HG02798 (cell line): ENCODE data around the gene RAB11FIP4.

ENCODE experiments used
- ATAC-seq: cut with Tn5 transposase; IDR thresholded peaks from one replicate; pipeline ENCODE4 v1.9.1; 2021; ENCODE audit warnings: mild to moderate bottlenecking; ENCODE audit not compliant: unreplicated experiment, poor library complexity

Gene RAB11FIP4

DNA sequence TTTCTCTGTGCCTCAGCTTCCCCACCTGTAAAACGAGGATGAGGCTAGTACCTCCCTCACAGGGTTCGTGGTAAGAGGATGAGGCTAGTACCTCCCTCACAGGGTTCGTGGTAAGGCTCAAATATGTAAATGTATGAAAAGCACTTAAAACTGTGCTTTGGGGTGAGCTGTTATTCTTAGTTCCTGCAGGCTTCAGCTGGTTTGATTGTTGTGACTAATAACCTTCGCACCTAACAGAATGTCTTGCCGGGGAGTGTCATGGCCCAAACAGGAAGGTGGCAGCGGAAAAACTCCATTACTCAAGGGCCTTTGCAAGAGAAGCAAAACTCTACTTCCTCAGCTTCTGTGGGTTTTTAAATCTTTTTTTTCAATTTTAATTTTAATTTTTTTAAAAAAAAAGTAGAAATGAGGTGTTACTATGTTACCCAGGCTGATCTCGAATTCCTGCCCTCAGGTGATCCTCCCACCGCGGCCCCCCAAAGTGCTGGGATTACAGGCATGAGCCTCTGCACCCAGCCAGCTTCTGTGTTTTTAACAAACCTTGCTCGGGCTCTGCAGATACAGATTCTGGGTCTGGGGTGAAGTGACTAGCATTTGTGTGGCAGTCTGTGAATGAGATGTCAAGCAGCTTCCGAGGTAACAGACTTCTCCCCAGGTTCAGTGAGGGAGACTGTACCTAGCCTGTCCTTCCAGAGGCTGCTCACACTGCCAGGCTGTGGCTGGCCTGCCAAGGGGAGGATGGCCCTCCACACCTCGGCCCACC lies 103.0 kb downstream of the RAB11FIP4 start:
- ATAC-seq, result peak; percentile 49

- no peak for ATAC-seq
Measured at GRCh38 chr17:31495022-31495885, 103.8 kb downstream of the RAB11FIP4 start.

- no peak for ATAC-seq
Measured at GRCh38 chr17:31496097-31496496, 104.6 kb downstream of the RAB11FIP4 start.

DNA sequence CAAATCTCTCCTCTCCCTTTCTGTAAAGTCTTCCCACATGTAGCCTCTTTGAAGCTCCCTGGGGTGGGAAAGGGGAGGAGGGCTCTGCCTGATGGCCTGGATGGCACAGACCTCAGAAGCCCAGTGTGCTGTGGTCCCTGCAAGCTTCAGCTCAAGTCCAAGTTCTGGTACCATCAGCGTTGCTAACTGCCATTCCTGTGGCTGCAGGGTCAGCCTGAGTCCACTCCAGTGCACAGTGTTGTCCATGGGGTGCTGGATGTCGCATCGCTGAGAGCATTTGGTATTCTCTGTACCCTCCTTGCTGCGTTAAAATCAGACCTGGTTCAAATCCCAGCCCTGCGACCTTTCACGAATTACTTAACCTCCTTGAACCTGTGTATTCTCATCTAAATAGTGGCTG lies 105.1 kb downstream of the RAB11FIP4 start:
- ATAC-seq, result no peak

GRCh38 chr17:31497431-31497830 lies 106.0 kb downstream of the RAB11FIP4 start:
- ATAC-seq, result no peak

DNA sequence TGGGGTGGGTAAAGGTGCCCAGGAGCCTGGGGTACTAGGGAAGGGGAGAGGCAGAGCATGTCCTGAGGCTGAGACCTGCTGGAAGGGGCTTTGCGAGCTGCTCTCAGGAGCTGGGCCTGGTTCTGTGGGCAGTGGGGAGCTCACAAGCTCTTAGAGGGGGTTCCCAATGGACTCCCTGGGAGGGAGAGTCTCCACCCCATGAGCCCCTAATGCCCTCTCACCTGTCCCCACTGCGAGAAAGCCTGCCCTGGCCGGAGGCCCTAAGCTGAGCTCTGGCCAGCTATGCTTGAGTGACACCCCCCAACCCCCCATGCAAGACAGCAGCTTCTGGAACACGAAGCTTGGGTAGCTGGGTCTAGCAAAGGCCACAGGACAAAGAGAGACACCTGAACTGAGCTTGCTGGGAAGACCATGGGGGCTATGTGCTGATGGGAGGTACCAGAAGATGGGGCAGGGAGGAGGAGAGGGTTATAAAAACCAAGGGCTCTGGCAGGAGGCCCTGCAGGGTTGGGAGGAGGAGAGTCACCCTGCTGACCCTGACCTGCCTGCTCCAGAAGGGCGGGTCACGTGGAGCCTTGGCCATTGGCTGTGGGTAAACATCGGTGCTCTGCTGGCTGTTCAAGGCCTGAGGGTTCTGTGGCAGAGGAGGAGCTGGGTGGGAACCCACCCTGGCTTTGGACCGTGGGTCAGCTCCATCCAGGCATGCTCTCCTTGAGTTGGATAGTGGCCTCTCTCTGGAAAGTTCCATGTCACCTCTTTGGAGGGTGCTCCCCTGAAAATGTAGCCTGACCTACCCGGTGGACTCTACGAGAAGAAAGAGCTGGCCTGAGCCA lies 106.7 kb downstream of the RAB11FIP4 start:
- no peak for ATAC-seq

GRCh38 chr17:31499771-31500554 lies 108.5 kb downstream of the RAB11FIP4 start:
- no peak for ATAC-seq

DNA sequence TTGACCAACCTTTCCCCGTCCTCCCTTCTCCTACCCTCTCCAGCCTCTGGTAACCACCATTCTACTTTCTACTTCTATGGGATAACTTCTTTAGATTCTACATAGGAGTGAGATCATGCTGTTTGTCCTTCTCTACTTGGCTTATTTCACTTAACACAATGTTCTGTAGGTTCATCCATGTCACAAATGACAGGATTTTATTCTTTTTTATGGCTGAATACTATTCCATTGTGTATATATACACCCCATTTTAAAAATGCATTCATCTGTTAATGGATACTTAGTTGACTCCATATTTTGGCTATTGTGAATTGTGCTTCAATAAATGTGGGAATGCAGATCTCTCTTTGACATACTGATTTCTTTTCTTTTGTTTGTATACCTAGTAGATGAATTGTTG lies 115.0 kb downstream of the RAB11FIP4 start:
- no peak for ATAC-seq

DNA sequence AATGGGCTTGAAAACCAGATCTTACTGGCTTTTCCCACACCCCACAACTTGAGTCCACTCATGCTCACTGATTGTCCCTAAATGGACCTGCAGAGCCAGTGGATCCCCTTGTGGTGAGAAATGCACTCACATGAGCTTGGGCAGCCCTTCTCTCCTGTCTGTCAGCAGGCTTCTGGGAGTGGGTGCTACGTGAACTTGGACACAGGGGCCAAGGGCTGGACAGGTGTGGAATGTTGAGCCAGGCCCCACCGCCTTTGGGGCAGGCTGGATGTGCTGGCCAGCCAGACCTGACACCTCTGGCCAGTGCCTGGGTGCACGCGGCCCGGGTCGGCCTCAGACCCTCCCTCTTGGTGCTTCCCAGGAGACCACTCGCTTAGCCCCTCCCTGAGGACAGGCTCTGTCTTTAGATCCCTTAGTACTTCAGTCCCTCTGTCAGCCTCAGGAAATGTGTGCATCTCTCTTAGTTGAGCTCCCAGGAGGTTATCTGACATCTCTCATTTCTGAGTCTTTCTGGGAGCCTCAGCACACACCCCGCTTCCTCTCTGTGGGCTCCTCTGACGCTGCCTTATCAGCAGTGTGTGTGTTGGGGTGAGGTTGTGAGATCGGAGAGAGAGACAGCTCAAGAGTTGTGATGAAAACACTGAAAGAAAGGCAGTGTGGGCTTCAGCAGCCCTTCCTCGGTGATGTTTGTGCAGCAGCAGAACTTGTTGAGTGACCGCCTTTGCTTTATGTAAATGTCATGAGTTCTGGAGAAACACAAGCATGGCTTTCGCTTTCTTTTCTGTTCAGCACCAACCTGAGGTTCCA lies 117.0 kb downstream of the RAB11FIP4 start:
- ATAC-seq, result peak; percentile 73

DNA sequence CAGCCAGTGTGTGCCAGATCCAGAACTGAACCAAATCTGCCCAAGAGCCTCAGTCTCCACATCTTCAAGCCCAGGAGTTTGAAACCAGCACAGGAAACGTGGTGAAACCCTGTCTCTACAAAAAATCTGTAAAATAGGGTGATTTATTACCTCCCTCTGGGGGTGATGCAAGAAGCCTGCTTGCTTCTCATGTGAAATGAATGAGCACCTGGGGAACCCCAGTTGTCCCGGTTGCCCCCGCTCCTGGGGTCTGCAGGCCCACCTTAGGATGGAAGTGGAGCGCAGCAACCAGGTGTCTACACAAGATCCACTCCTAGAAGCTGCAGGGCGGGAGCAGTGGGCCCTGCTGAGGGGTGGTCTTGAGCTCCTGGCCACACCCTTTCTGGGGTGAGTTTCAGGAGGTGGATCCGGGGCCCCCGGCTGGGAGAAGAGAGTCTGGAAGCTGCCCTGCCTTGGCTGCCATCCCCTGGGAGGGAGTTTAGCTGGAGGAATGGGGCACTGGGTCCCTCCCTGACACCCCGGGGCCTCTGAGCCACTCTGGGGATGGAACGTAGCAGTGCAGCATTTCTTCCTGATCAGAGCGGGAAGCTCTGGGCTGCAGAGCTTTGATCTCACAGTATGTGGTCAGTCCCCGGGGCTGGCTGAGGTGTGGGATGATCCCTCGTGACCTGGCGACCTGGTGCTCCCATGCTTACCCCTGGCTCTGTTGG lies 117.8 kb downstream of the RAB11FIP4 start:
- ATAC-seq, result no peak

GRCh38 chr17:31509805-31510177 lies 118.3 kb downstream of the RAB11FIP4 start:
- ATAC-seq, result no peak

- no peak for ATAC-seq
Measured at GRCh38 chr17:31510308-31511194, 119.1 kb downstream of the RAB11FIP4 start.

DNA sequence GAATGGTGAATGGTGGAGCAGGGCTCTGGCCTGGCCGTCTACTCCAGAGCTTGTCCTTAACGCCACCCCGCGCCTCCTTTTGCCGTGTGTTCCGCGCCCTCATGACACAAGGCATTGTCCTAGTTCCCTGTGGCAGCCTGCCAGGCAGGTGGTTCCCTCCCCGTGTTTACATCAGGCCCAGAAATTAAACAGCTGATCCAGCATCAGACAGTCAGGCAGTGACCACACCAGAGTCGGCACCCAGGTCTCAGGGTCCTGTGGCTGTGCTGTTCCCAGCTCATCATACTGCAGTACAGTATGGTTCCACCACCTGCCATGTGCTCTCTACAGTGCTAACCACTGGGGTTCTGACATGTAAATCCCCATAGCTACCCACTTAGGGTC lies 119.7 kb downstream of the RAB11FIP4 start:
- ATAC-seq, result no peak

DNA sequence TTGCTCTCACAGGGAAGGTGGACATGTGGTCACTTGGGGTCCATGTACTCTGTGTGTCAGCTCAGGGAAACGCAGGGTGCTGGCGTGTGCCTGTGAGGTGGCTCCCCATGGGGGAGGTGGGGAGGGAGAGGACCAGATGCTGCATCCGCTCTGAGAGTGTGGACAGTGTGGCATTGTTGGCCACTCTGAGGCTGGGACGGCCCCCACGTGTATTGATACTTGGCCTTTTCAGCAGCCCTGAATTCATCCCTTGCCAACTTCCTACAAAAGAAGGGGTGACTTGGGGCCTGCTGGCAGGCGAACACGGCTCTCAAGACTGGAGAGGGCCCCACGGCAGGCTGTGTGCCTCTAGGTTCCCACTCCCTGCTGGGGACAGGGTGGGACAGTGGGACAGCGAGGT lies 120.1 kb downstream of the RAB11FIP4 start:
- ATAC-seq, result no peak

DNA sequence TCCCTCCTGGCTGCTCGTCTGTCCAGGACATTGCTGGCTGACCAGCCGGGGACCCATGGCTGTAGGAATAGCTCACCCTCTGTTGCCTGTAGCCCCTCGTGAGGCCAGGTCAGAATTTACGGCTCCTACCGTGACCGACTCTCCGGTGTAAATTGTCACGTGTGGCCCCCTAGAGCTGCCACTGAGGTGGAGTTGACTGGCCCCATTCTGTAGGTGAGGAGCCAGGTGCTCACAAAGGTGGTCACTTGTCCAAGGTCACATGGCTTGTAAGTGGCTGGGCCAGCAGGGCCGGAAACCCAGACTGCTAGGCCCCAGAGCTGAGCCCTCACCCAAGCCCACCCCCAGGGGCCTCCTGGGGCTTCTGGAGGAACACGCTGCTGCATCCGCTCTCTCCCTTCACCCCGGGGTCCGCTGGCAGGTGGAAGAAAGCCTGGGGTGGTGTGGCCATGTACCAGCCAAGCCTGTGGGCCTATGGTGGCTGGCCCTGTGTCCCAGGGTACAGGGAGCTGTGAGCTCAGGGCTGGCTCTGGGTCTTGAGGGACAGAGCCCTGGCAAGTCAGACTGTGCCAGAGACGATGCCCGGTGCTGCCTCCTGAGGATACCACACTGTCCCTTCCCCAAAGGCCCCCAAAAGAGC lies 120.7 kb downstream of the RAB11FIP4 start:
- no peak for ATAC-seq

DNA sequence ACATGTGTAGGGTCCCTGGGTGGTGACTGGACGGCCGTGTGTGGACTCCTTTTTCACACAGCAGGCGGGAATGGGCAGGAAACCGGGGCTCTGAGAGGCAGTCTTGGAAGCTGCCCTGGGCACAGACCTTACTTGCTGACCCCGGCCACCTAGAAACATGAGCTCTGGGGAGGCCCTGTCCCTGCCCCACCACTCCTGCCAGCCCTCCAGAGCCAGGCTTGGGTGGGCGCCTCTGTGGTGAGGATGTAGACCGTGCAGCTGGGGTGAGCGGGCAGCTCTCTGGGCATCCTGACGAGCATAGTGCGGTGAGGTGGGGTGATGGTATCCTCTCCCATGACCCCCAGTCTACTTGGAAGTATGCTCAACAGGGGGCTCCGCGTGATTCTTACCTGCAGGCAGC lies 121.3 kb downstream of the RAB11FIP4 start:
- no peak for ATAC-seq

- ATAC-seq, result no peak
Measured at GRCh38 chr17:31513731-31514427, 122.4 kb downstream of the RAB11FIP4 start.
